ENCODE results near the gene LELP1. TPM values are rescaled to one million over a fixed set of nuclear protein-coding genes. Genes with fewer than 3 reads are reported as not detected.

Gene LELP1
- total and polyA plus RNA-seq, 2 of the 8 experiments (the other 6 are each of a cell fraction or from before 2014, with no cell fraction given) = not detected

DNA sequence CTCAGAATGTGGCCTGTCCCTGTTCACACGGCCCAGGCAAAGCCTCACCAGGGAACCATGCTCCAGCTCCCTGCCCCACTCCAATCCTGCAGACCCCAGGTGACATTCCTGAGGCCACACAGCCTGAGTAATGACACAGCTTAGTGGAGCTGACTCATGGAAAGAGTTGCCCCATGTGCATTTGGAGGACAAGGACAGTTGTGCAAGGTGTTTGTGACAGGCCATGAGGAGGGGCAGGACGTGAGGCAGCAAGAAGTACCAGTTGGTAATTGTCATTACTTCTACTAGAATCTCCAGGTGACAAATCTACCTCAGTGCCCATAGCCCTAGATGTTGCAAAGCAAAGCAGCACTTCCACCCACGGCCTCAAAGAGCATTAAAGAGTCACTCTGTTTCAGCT, 29.3 kb downstream of the LELP1 start:
- no peak for FAIRE-seq

More for the DNA sequence above, 29.3 kb downstream of the LELP1 start:
- Histone ChIP-seq H3K23me2 (ENCODE audit: low read depth, low read length) (no peaks in the 10 kb centered on the region), H3K18ac (ENCODE audit: extremely low read depth, low read length) (no peak overlapping the region), H4K20me1 (replicated peaks in 1 of 2; ENCODE audit: control insufficient read depth in 1 of 2, insufficient read depth in 2 of 2, low read length in 2 of 2) (no peaks in the 10 kb centered on the region), H3K4me3 (ENCODE audit: extremely low read depth in 1 of 4, insufficient read depth in 2 of 4, low read depth in 3 of 4, low read length in 4 of 4) (no peak overlapping the region), H4K91ac (replicated peaks; ENCODE audit: insufficient read length, low read length) (no peak overlapping the region), H3K27me3 (replicated peaks in 1 of 4; ENCODE audit: control insufficient read depth in 3 of 4, extremely low read depth in 1 of 4, insufficient read depth in 3 of 4, low read length in 3 of 4) (no peaks in the 10 kb centered on the region), H3K9ac (replicated peaks in 1 of 4; ENCODE audit: extremely low read depth in 1 of 4, low read depth in 3 of 4, low read length in 3 of 4) (no peak overlapping the region), H3K79me2 (ENCODE audit: control insufficient read depth in 1 of 2, insufficient read depth in 2 of 2, low read length in 2 of 2) (no peaks in the 10 kb centered on the region), H3K4me1 (replicated peaks in 1 of 4; ENCODE audit: control insufficient read depth in 3 of 4, insufficient read depth in 4 of 4, low read length in 3 of 4) (no peaks in the 10 kb centered on the region), H2AK5ac (ENCODE audit: low read depth, low read length) (no peak overlapping the region), H2AFZ (ENCODE audit: low read length) (no peak overlapping the region), H2BK120ac (replicated peaks; ENCODE audit: low read depth, low read length) (no peak overlapping the region), H3K23ac (ENCODE audit: insufficient read length) (no peak overlapping the region), H4K5ac (ENCODE audit: insufficient read length, low read depth, low read length) (no peak overlapping the region), H3K27ac (ENCODE audit: low read depth, low read length) (no peak overlapping the region), H3K79me1 (ENCODE audit: low read depth, low read length) (no peaks in the 10 kb centered on the region), H2BK5ac (ENCODE audit: low read depth, low read length) (no peak overlapping the region), H3K9me3 (ENCODE audit: insufficient read depth in 2 of 2, low read depth in 1 of 2, low read length in 1 of 2) (0 out of 4 replicates have a peak, but pooled peaks cover 0 to 3% of the 10 kb centered on the region in 2 experiments), H3K14ac (ENCODE audit: insufficient read length) (no peak overlapping the region), H2BK20ac (ENCODE audit: low read length) (no peak overlapping the region), H4K8ac (ENCODE audit: extremely low read depth, insufficient read depth, low read length) (no peak overlapping the region), H3K56ac (replicated peaks; ENCODE audit: insufficient read length, low read depth, low read length) (no peak overlapping the region), H3K36me3 (ENCODE audit: control insufficient read depth in 2 of 4, insufficient read depth in 4 of 4, low read length in 3 of 4) (no peaks in the 10 kb centered on the region), H2BK15ac (ENCODE audit: low read length) (no peak overlapping the region), H2BK12ac (ENCODE audit: low read depth, low read length) (no peak overlapping the region), H3K4me2 (ENCODE audit: insufficient read depth in 1 of 2, low read depth in 2 of 2, low read length in 2 of 2) (no peak overlapping the region), H3K4ac (replicated peaks; ENCODE audit: insufficient read length, low read depth, low read length) (no peak overlapping the region)
- DNase-seq (ENCODE audit: low read depth in 1 of 2, low spot score in 2 of 2) = no peak
- 78% methylated on average over 3 of the region's 3 CpGs; no CpG with 5 or more reads in 1 of the 2 experiments for WGBS, 2 experiments (ENCODE audit: extremely low coverage in 1 of 2, insufficient coverage in 1 of 2, insufficient read length in 1 of 2, insufficient replicate concordance in 2 of 2, low coverage in 1 of 2, low lambda C conversion rate in 2 of 2, missing lambda C conversion rate in 1 of 2)
- ChIA-PET POLR2A (ENCODE audit: partially characterized antibody) (no interaction called here), CTCF (ENCODE audit: partially characterized antibody) (interaction anchor here (1.6 to 2.8 kb wide), 3 partner anchors 10 to 56 kb away, joined by 6 to 16 read pairs (median 6); no protein-coding TSS in a partner anchor)
- TF ChIP-seq BACH1 (IDR thresholded peaks at IDR 0.05; ENCODE audit: low read length) (0 out of 2 replicates have a peak, but pooled peaks have one; percentile 14), JUND (IDR thresholded peaks at IDR 0.05; ENCODE audit: low read length) (no peak), CBX5 (IDR thresholded peaks at IDR 0.05; ENCODE audit: low read depth, low read length) (no peak), TEAD4 (IDR thresholded peaks at IDR 0.05; ENCODE audit: low read depth, low read length) (no peak)

Data from H1 (cell line).